Uterus (tissue), 4 donors: Measurements from ENCODE around the gene PHF11. TPM values are rescaled to one million over a fixed set of nuclear protein-coding genes. Genes with fewer than 3 reads are reported as not detected.

Experiments
- DNase-seq, 2 donors: peaks; one replicate each; pipeline ENCODE4 v3.0.0-alpha.2; 2019 to 2020
- H3K27ac ChIP-seq, 2 donors: fragments of 200-600 bp; sonication (generic); 1 replicate in 1 of 2; 2 replicates in 1 of 2; pipeline ENCODE4 v1.5.1; 2016 to 2018
- H3K27me3 ChIP-seq, 2 donors: fragments of 200-600 bp; sonication (generic); one replicate each; pipeline ENCODE4 v1.5.1; 2018 to 2019; ENCODE audit warnings: control low read depth in 1 of 2
- H3K36me3 ChIP-seq, 2 donors: fragments of 200-600 bp; sonication (generic); one replicate each; pipeline ENCODE4 v1.5.1; 2019; ENCODE audit warnings: control low read depth in 1 of 2
- H3K4me1 ChIP-seq, 2 donors: fragments of 200-600 bp; sonication (generic); one replicate each; pipeline ENCODE4 v1.5.1; 2018 to 2019; ENCODE audit warnings: control low read depth in 1 of 2
- H3K4me3 ChIP-seq, 2 donors: fragments of 200-600 bp; sonication (generic); 1 replicate in 1 of 2; 2 replicates in 1 of 2; pipeline ENCODE4 v1.5.1; 2018 to 2019; ENCODE audit warnings: mild to moderate bottlenecking in 1 of 2
- H3K9me3 ChIP-seq, 2 donors: fragments of 200-600 bp; sonication (generic); one replicate each; pipeline ENCODE4 v1.5.1; 2019; ENCODE audit warnings: control low read depth in 1 of 2
- CTCF ChIP-seq, 4 experiments: fragments of 200-600 bp in 2 of 4; fragments of 450-650 bp in 2 of 4; sonication (generic) in 2 of 4; IDR thresholded peaks; one replicate each; pipeline ENCODE4 v1.5.1; 2016 to 2019; ENCODE audit warnings: antibody characterized with exemption in 4 of 4, mild to moderate bottlenecking in 2 of 4, moderate library complexity in 1 of 4
- POLR2A ChIP-seq, 2 donors: fragments of 450-650 bp; IDR thresholded peaks; one replicate each; pipeline ENCODE4 v1.6.1; 2016; ENCODE audit warnings: antibody characterized with exemption in 2 of 2, mild to moderate bottlenecking in 1 of 2, moderate library complexity in 1 of 2
- intact Hi-C: fragments of 100-400 bp; cut with DNase I; formaldehyde crosslinking; loops from one replicate; pipeline ENCODE4 v1.15.1; 2023; ENCODE audit warnings: low total_unique reads
- total RNA-seq, 4 donors: library from RNA; depleted of rRNA in 3 of 4; stranded (reverse); fragments of >200 nt in 3 of 4; gene quantifications; one replicate each; pipeline versions ENCODE4 v1.1.0 to v1.2.4, GENCODE V29; 2014 to 2023
- donor health status: DM: yes; HTN: yes; CAD: no.

The PHF11 gene
- total RNA-seq, 4 donors from 2014 or later, result 26.2 to 70.9 (median 27.2) TPM

DNA sequence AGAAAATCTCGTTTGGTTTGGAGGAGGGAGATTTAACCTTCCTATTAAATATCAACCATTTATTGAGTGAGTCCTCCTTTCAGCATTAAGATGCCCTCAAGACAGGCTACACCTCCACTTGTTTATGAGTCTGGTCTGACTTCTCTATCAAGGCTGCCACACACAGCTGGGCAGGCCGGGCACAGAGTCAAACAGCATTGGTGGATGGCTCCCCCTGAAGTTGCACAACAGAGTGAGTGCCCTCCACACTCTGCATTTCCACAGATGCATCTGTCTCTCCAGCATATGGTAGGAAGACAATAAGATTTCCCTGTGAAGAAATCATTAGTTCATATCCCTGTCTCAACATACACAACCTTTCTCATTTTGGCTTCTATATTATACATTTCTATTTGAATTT is 31.4 kb downstream of the PHF11 start:
- TF ChIP-seq CTCF (IDR thresholded peaks at IDR 0.05) (no peak), POLR2A (IDR thresholded peaks at IDR 0.05) (no peak)
- no peaks in the 10 kb centered on the region for H3K27me3 ChIP-seq
- no peak for DNase-seq
- H3K9me3 ChIP-seq, result no peaks in the 10 kb centered on the region
- H3K36me3 ChIP-seq, result no peaks in the 10 kb centered on the region
- no peak overlapping the region for H3K4me3 ChIP-seq
- intact Hi-C loops, result no loop called here
- no peaks in the 10 kb centered on the region for H3K4me1 ChIP-seq
- H3K27ac ChIP-seq, result no peak overlapping the region

DNA sequence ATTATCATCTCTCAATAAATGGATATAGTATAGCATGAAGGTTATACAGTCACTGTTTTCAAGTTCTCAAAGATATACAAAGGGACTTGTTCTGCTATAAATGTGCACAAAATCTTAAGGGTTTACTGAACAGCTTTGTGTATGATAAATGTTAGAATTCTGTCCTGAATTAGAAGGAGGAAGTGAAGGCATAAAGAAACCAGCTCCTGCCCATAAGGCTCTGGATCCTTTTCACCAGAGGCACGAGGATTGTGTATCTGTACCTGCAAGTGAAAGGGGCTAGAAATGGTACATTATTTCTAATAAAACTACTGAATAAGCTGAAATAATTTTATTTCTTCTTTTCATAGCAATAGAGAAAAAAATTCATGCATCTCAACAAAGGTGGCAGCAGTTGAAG is 32.4 kb downstream of the PHF11 start:
- Histone ChIP-seq H3K4me3 (no peak overlapping the region), H3K27me3 (no peaks in the 10 kb centered on the region), H3K9me3 (no peaks in the 10 kb centered on the region), H3K4me1 (no peaks in the 10 kb centered on the region), H3K27ac (no peak overlapping the region), H3K36me3 (no peaks in the 10 kb centered on the region)
- DNase-seq, result no peak
- TF ChIP-seq CTCF (IDR thresholded peaks at IDR 0.05), result no peak
- no peak for TF ChIP-seq POLR2A (IDR thresholded peaks at IDR 0.05)
- intact Hi-C loops, result no loop called here

DNA sequence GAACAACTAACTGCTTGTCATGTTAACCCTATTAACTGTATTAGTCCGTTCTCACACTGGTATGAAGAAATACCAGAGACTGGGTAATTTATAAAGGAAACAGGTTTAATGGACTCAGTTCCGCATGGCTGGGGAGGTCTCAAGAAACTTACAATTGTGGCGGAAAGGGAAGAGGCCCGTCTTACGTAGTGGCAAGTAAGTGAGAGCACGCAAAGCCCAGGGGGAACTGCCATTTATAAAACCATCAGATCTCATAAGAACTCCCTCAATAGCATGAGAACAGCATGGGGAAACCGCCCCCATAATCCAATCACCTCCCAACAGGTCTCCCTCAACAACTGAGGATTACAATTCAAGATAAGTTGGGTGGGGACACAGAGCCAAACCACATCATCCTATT is 34.7 kb downstream of the PHF11 start:
- H3K4me3 ChIP-seq, result no peak overlapping the region
- H3K27ac ChIP-seq, result no peak overlapping the region
- no peaks in the 10 kb centered on the region for H3K4me1 ChIP-seq
- no peak for TF ChIP-seq POLR2A (IDR thresholded peaks at IDR 0.05)
- no peak for TF ChIP-seq CTCF (IDR thresholded peaks at IDR 0.05)
- no peak for DNase-seq
- no peaks in the 10 kb centered on the region for H3K9me3 ChIP-seq
- H3K36me3 ChIP-seq, result no peaks in the 10 kb centered on the region
- H3K27me3 ChIP-seq, result no peaks in the 10 kb centered on the region
- intact Hi-C loops, result no loop called here

- TF ChIP-seq CTCF (IDR thresholded peaks at IDR 0.05), result no peak
- no peak for TF ChIP-seq POLR2A (IDR thresholded peaks at IDR 0.05)
- intact Hi-C loops, result no loop called here
- no peak for DNase-seq
- Histone ChIP-seq H3K36me3 (no peaks in the 10 kb centered on the region), H3K9me3 (no peaks in the 10 kb centered on the region), H3K4me3 (no peak overlapping the region), H3K27ac (no peak overlapping the region), H3K27me3 (no peaks in the 10 kb centered on the region), H3K4me1 (no peaks in the 10 kb centered on the region)
These were observed 36.8 kb downstream of the PHF11 start for GRCh38 chr13:49532593-49532992.

GRCh38 chr13:49533011-49533410 is 37.3 kb downstream of the PHF11 start:
- intact Hi-C loops, result no loop called here
- Histone ChIP-seq H3K27ac (no peak overlapping the region), H3K27me3 (no peaks in the 10 kb centered on the region), H3K4me1 (no peaks in the 10 kb centered on the region), H3K9me3 (no peaks in the 10 kb centered on the region), H3K36me3 (no peaks in the 10 kb centered on the region), H3K4me3 (no peak overlapping the region)
- TF ChIP-seq POLR2A (IDR thresholded peaks at IDR 0.05), result no peak
- no peak for TF ChIP-seq CTCF (IDR thresholded peaks at IDR 0.05)
- no peak for DNase-seq
